ENCODE results near the gene CPLX3. TPM values are rescaled to one million over a fixed set of nuclear protein-coding genes. Genes with fewer than 3 reads are reported as not detected.

The CPLX3 gene
- total and polyA plus RNA-seq, 10 of the 15 experiments (the other 5 are each of a cell fraction or from before 2014, with no cell fraction given): 0.02 to 0.04 TPM; not detected in 8

DNA sequence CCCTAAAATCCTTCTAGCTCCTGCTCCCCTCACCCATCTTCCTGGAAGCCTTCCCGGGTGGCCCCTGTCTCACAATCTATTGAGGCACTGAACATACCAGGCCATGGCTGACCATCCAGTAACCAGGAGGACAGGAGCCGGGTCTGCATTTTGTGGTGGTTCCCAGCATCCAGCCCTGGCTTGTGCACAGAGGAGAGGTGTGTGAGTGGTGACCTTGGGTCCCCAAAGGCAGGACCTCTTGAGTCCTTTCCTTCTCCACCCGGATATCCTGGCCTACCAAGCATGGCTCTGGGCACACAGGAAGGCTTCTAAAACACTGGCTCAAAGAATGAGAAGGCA, 36.7 kb upstream of the CPLX3 start:
- Histone ChIP-seq H3K9me3 (replicated peaks; ENCODE audit: control insufficient read depth, insufficient read depth, low read length) (no peaks in the 10 kb centered on the region), H4K20me1 (ENCODE audit: control insufficient read depth, insufficient read depth) (no peaks in the 10 kb centered on the region), H3K4me3 (peak overlapping the region; percentile 77), H3K36me3 (ENCODE audit: control insufficient read depth in 2 of 2, insufficient read depth in 2 of 2, low read length in 1 of 2) (peaks cover 9 to 12% of the 10 kb centered on the region in 2 experiments; a peak in 3 of 4 replicates), H3K9ac (ENCODE audit: control insufficient read depth, insufficient read depth, low read length) (peak overlapping the region; percentile 82), H3K4me2 (ENCODE audit: control insufficient read depth, insufficient read depth) (peak overlapping the region; percentile 67), H3K4me1 (ENCODE audit: control insufficient read depth, insufficient read depth, low read length) (peaks cover 69% of the 10 kb centered on the region), H3K27ac (ENCODE audit: control insufficient read depth, insufficient read depth) (peak overlapping the region; percentile 96), H3K79me2 (ENCODE audit: control insufficient read depth, insufficient read depth, low read length) (peaks cover 91% of the 10 kb centered on the region), H2AFZ (ENCODE audit: control insufficient read depth, low read depth, low read length) (no peak overlapping the region), H3K27me3 (replicated peaks in 1 of 2; ENCODE audit: control insufficient read depth in 2 of 2, insufficient read depth in 2 of 2, low read length in 1 of 2) (no peaks in the 10 kb centered on the region)
- intact Hi-C loops (cut with micrococcal nuclease; ENCODE audit: unreplicated experiment): loop anchor here (1.0 to 5.0 kb wide), 3 partner anchors 11 to 317 kb away; partner anchors contain the start of gene ARID3B
- ChIA-PET RAD21 (ENCODE audit: unreplicated experiment) (interaction anchor here (1.0 to 25.2 kb wide), 4 partner anchors 0 to 386 kb away, joined by 4 to 1186 read pairs (median 596); partner anchors contain the start of gene CSK), CTCF (interaction anchor here (0.5 to 25.9 kb wide), 7 partner anchors 8 to 812 kb away, joined by 3 to 1288 read pairs (median 4); partner anchors contain the start of gene CSK), SMC1A (ENCODE audit: uncharacterized antibody, unreplicated experiment) (interaction anchor here (0.7 to 15.7 kb wide), 4 partner anchors 8 to 95 kb away, joined by 3 to 811 read pairs (median 39); partner anchors contain the start of gene CSK), POLR2A (interaction anchor here (1.3 to 14.2 kb wide), 3 partner anchors 10 to 387 kb away, joined by 5 to 602 read pairs (median 6); partner anchors contain the start of gene CSK)
- 2% methylated on average over 3 of the region's 3 CpGs for WGBS (ENCODE audit: insufficient coverage, insufficient replicate concordance, low lambda C conversion rate, missing lambda C conversion rate)
- FAIRE-seq: no peak
- BruUV-seq (replicated peaks): no TSS peak
- DNase-seq (ENCODE audit: low read depth, low spot score): no peak
- ATAC-seq: no peak
- TF ChIP-seq SRF (IDR thresholded peaks at IDR 0.05; ENCODE audit: low read depth in 2 of 2, low read length in 2 of 2): 0 out of 4 replicates have a peak, but pooled peaks of 1 of the 2 experiments have one; percentile 41
- no peak for TF ChIP-seq ZNF217 (IDR thresholded peaks at IDR 0.05)
- no peak for TF ChIP-seq SREBF2 (IDR thresholded peaks at IDR 0.05; ENCODE audit: low read length)
- TF ChIP-seq KLF5 (IDR thresholded peaks at IDR 0.05; ENCODE audit: partially characterized antibody): no peak
- TF ChIP-seq PKNOX1 (IDR thresholded peaks at IDR 0.05): no peak
- peak; percentile 22 for TF ChIP-seq SMAD1 (IDR thresholded peaks at IDR 0.05; ENCODE audit: low read depth, partially characterized antibody)
- peak; percentile 34; the same call in 1 of the 2 replicates for TF ChIP-seq POLR2AphosphoS5 (IDR thresholded peaks at IDR 0.05; ENCODE audit: low read length)
- TF ChIP-seq, protein P1, sequence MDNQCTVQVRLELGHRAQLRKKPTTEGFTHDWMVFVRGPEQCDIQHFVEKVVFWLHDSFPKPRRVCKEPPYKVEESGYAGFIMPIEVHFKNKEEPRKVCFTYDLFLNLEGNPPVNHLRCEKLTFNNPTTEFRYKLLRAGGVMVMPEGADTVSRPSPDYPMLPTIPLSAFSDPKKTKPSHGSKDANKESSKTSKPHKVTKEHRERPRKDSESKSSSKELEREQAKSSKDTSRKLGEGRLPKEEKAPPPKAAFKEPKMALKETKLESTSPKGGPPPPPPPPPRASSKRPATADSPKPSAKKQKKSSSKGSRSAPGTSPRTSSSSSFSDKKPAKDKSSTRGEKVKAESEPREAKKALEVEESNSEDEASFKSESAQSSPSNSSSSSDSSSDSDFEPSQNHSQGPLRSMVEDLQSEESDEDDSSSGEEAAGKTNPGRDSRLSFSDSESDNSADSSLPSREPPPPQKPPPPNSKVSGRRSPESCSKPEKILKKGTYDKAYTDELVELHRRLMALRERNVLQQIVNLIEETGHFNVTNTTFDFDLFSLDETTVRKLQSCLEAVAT (IDR thresholded peaks at IDR 0.05): peak; percentile 38; the same call in 1 of the 2 replicates
- TF ChIP-seq KAT2A (conservative IDR thresholded peaks at IDR 0.05; ENCODE audit: control insufficient read depth, low read depth, low read length): no peak
- TF ChIP-seq ZZZ3 (IDR thresholded peaks at IDR 0.05; ENCODE audit: control insufficient read depth, insufficient read length, low read depth): no peak
- TF ChIP-seq, protein P2, sequence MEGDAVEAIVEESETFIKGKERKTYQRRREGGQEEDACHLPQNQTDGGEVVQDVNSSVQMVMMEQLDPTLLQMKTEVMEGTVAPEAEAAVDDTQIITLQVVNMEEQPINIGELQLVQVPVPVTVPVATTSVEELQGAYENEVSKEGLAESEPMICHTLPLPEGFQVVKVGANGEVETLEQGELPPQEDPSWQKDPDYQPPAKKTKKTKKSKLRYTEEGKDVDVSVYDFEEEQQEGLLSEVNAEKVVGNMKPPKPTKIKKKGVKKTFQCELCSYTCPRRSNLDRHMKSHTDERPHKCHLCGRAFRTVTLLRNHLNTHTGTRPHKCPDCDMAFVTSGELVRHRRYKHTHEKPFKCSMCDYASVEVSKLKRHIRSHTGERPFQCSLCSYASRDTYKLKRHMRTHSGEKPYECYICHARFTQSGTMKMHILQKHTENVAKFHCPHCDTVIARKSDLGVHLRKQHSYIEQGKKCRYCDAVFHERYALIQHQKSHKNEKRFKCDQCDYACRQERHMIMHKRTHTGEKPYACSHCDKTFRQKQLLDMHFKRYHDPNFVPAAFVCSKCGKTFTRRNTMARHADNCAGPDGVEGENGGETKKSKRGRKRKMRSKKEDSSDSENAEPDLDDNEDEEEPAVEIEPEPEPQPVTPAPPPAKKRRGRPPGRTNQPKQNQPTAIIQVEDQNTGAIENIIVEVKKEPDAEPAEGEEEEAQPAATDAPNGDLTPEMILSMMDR (IDR thresholded peaks at IDR 0.05 in 2 of 3, conservative IDR thresholded peaks at IDR 0.05 in 1 of 3; ENCODE audit: control insufficient read depth in 2 of 3, extremely low read depth in 1 of 3, insufficient read depth in 1 of 3, low read depth in 3 of 3, low read length in 3 of 3): no peak
- no peak for TF ChIP-seq ZNF274 (IDR thresholded peaks at IDR 0.05; ENCODE audit: insufficient read depth, insufficient read length)
- peak; percentile 36; the same call in 1 of the 2 replicates for TF ChIP-seq SMARCA5 (IDR thresholded peaks at IDR 0.05)
- TF ChIP-seq ZNF384 (IDR thresholded peaks at IDR 0.05; ENCODE audit: borderline replicate concordance, low read depth, low read length): no peak
- TF ChIP-seq HDGF (IDR thresholded peaks at IDR 0.05): peak; percentile 67; the same call in 1 of the 2 replicates
- in situ Hi-C loops (cut with MboI): no loop called here

Measured in GM12878 (cell line).